ENCODE results near the gene ACTR1A.

ACTR1A gene

GRCh38 chr10:102485093-102485784, 17.3 kb downstream of the ACTR1A start:
- no peak for DNase-seq (ENCODE audit: low read depth in 2 of 2)

DNA sequence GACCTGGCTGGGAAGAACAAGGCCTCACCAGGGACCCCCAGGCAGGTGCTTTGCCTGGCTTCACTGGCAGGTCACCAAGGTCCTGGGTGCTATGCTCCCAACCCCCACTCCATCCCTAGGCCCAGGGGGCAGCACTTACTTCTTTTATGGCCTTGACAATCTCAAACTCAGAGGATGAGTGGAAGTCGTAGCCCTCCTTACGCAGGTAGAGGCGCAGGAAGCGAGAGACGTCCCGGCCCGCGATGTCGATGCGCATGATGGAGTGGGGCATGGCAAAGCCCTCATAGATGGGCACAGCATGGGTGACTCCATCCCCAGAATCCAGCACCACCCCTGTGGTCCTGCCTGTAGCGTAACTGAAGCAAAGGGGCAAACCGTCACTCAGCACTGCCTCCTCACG, 18.5 kb downstream of the ACTR1A start:
- DNase-seq (ENCODE audit: low read depth in 2 of 2), result no peak

DNA sequence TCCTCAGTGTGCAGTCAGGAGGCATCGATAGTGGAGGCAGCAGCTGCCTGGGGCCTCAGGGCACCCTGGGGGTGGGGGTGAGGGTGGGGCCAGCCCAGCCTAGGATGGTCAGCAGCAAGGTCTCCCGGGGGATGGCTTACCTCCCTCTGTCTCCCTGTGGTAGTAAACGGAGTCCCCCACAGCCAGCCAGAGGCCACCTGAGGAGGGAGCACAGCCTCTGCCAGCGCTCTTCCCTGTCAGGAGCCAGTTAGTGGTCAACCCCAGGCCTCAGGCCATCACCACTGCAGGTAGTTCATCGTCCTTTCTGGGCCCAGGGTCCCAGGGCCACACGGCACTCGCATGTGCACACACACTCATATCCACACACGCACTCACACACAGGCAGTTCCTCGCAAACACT, 22.1 kb downstream of the ACTR1A start:
- DNase-seq (ENCODE audit: low read depth in 2 of 2), result no peak

- no peak for DNase-seq (ENCODE audit: low read depth in 2 of 2)
Observed at GRCh38 chr10:102479651-102480050, 22.9 kb downstream of the ACTR1A start.

- no peak for DNase-seq (ENCODE audit: low read depth in 2 of 2)
Observed at GRCh38 chr10:102476466-102477141, 25.9 kb downstream of the ACTR1A start.

DNA sequence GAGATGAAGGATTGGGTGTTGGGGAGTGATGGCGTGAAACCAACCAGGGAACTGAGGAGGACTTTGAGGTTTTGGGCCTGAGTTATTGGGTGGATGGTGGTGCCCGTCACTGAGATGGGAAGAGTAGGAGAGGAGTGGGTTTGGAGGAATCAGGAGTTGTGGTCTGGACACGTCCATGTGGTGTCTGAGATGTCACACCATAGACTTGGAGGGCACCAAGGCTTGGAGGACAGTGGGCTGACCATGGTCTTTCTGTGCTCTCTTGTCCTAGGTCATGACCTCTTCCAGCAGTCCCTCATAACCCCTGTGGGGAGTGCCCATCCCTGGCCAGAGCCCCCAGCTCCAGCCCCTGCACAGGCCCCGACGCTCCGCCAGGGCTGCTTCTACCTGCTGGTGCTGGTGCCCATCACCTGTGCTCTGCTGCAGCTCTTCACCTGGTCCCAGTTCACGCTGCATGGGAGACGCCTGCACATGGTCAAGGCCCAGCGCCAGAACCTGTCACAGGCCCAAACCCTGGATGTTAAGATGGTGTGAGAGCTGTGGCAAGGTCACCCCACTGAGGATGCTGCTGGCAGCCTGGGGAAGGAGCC, 27.0 kb downstream of the ACTR1A start:
- DNase-seq (ENCODE audit: low read depth in 2 of 2), result no peak

GRCh38 chr10:102473445-102474331, 28.8 kb downstream of the ACTR1A start:
- DNase-seq (ENCODE audit: low read depth in 2 of 2), result no peak

DNA sequence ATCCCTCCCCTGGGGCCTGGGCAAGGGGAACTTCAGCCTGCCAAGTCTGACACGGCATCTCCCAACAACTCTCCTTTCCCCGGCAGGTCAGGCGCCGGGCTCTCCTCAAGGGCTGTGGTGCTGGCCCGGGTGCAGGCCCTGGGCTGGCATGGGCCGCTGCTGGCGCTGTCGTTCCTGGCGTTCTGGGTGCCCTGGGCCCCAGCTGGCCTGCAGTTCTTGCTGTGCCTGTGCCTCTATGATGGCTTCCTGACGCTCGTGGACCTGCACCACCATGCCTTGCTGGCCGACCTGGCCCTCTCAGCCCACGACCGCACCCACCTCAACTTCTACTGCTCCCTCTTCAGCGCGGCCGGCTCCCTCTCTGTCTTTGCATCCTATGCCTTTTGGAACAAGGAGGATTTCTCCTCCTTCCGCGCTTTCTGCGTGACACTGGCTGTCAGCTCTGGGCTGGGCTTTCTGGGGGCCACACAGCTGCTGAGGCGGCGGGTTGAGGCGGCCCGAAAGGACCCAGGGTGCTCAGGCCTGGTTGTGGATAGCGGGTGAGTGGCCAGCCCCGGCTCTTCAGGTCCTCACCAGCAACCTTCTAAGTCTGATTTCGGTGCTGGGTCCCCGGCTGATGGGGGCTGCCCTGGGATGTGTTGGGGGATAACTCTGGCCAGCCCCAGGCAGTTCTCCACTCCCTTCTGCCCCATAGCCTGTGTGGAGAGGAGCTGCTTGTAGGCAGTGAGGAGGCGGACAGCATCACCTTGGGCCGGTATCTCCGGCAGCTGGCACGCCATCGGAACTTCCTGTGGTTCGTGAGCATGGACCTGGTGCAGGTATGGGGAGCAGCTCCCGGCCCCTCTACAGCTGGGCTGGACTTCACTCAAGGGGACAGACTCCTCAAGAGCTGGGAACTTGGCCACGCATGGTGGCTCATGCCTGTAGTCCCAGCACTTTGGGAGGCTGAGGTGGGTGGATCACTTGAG, 31.6 kb downstream of the ACTR1A start:
- no peak for DNase-seq (ENCODE audit: low read depth in 2 of 2)

- no peak for DNase-seq (ENCODE audit: low read depth in 2 of 2)
Observed at GRCh38 chr10:102468683-102469082, 33.8 kb downstream of the ACTR1A start.

GRCh38 chr10:102467971-102468438, 34.5 kb downstream of the ACTR1A start:
- no peak for DNase-seq (ENCODE audit: low read depth in 2 of 2)

DNA sequence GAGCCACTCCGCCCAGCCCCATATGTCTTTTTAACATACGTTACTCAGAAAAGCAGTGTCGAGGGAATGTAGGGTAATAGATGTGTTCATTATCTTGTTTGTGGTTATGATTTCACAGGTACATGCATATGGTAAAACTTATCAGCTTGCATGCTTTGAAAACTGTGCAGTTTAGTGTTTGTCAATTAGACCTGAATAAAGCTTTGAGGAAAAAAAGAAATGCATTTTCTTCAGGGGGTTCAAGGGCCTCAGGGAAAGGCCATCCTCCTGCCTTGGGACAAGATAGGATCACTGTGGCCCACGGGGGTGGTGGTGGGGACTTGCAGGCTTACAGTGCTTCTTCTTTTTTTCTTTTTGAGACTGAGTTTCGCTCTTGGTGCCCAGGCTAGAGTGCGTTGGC, 35.2 kb downstream of the ACTR1A start:
- no peak for DNase-seq (ENCODE audit: low read depth in 2 of 2)

GRCh38 chr10:102465466-102465865, 37.0 kb downstream of the ACTR1A start:
- DNase-seq (ENCODE audit: low read depth in 2 of 2), result no peak

- DNase-seq (ENCODE audit: low read depth in 2 of 2), result no peak
Observed at GRCh38 chr10:102463983-102464382, 38.5 kb downstream of the ACTR1A start.

DNA sequence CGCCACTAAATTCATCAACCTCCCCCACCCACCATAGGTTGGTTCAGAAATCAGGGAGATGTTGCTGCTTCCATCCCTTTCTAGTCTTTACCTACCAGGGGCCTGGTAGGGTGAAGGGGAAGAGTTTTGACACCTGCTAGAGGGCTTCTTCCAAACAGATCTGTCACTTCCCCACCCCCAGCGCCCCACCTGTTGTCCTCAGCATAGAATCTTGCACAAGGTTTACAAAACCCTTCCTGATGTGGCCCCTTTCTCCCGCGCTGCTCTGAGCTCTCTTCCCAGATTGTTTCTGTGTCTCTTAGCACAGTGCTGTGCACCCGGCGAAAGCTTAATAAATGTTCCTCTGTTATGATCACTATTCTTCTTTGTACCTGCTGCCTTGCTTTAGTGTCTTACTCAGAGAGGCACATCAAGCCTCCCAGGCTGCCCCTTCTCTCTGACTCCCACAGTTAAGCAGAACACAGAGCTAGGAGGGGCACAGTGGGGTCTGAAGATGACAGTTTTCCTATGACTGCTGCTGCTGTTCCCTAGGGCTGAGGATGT, 39.9 kb downstream of the ACTR1A start:
- DNase-seq (ENCODE audit: low read depth in 2 of 2), result no peak

- DNase-seq (ENCODE audit: low read depth in 2 of 2), result peak; percentile 95 to 96
Observed at GRCh38 chr10:102461187-102462054, 41.1 kb downstream of the ACTR1A start.

DNA sequence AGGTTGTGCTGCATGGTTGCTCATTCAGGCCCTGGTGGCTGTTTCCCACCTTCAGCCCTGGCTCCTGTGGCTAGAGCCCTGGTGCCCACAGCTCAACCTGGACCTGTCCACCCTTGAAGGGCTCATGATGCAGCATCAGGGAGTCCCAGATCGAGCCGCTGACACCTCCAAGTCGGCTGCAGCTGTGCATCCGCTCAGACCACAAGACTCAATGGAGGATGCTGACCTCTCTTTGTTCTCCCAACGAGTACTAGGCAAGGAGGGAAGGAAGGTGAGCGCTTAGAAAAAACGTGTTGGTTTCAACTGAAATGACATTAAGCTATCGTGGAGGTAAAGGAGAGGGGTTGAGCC, 41.7 kb downstream of the ACTR1A start:
- no peak for DNase-seq (ENCODE audit: low read depth in 2 of 2)

DNA sequence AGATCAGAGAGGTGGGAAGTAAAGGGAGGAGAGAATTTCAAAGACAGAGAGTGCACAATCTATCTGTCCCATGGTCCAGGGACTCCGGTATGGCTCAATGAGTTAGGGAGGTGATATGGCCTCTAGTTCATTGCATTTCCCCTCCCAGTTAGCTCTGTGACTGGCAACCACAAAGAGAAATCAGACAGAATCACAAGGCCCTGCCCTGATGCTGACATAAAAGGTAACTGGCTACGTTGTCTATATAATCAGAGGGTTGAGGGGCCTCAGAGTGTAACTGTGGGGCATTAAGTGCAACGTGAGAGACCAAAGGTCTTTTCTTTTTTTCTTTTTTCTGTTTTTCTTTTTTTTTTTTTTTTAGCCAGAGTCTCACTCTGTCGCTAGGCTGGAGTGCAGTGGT, 43.9 kb downstream of the ACTR1A start:
- DNase-seq (ENCODE audit: low read depth in 2 of 2), result no peak

GRCh38 chr10:102457591-102458150, 44.8 kb downstream of the ACTR1A start:
- DNase-seq (ENCODE audit: low read depth in 2 of 2), result no peak

DNA sequence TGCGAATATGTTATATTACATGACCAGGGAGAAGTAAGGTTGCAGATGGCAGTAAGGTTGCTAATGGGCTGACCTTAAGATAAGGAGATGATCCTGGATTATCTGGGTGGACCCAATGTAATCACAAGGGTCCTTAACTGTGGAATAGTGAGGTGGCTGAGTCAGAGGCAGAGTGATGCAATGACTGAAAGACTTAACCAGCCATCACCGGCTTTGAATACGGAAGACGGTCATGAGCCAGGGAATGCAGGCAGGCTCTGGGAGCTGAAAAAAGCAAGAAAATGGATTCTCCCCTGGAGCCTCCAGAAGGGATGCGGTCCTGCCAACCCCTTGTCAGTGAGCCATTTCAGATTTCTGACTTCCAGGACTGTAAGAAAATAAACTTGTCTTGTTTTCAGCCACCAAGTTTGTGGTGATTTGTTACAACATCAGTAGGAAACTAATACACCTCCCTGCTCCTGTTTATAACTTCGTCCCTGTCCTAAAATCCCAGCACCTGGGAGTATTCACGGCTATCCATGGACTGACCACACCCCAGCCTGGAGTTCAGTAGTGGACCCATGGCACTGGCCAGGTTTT, 46.5 kb downstream of the ACTR1A start:
- no peak for DNase-seq (ENCODE audit: low read depth in 2 of 2)

All from stimulated activated CD4-positive, alpha-beta T cell treated with anti-CD3 and anti-CD28 coated beads, Interleukin-1b, Interleukin-23, amount 100 ng/mL, for 4 hours (primary cell).